SK-N-SH (cell line): ENCODE data around the gene PIP5KL1. TPM values are rescaled to one million over a fixed set of nuclear protein-coding genes. Genes with fewer than 3 reads are reported as not detected.

ENCODE experiments used
- CTCF ChIA-PET: fragments of 300-600, 350-600 bp; formaldehyde crosslinking; extraction: SDS; loops from one replicate; lab custom pipeline; 2021; lab: Yijun Ruan, JAX
- POLR2A ChIA-PET: fragments of 350-600 bp; sonication (Branson Sonifier 250); formaldehyde crosslinking; extraction: SDS; loops from one replicate; lab custom pipeline; 2020; ENCODE audit warnings: antibody characterized with exemption, inconsistent platforms; lab: Yijun Ruan, JAX
- DNase-seq: peaks from one replicate; pipeline ENCODE4 v3.0.0; 2012
- H2AFZ ChIP-seq: fragments of 200-600 bp; sonication (generic); 2 replicates; pipeline ENCODE4 v1.8.1; 2016; ENCODE audit warnings: antibody characterized with exemption, mild to moderate bottlenecking, low read depth
- H3F3A ChIP-seq: fragments of 200-600 bp; sonication (generic); replicated peaks from 2 replicates; pipeline ENCODE3; 2016; ENCODE audit warnings: antibody characterized with exemption, mild to moderate bottlenecking; ENCODE audit not compliant: insufficient read depth
- H3K27ac ChIP-seq, 2 experiments: fragments of 200-500 bp in 1 of 2; fragments of 200-600 bp in 1 of 2; sonication (Bioruptor generic) in 1 of 2; sonication (generic), shearing (Covaris generic) in 1 of 2; 2 replicates each; pipeline versions ENCODE4 v1.5.1 to v1.6.1; 2014 to 2016; ENCODE audit warnings: low read depth in 2 of 2, inconsistent platforms in 1 of 2, low read length in 1 of 2, mild to moderate bottlenecking in 1 of 2, mixed read lengths in 1 of 2
- H3K27me3 ChIP-seq: fragments of 200-600 bp; sonication (generic), shearing (Covaris generic); 2 replicates; pipeline ENCODE4 v1.6.1; 2016; ENCODE audit warnings: mixed run types; ENCODE audit not compliant: insufficient read depth
- H3K36me3 ChIP-seq, 2 experiments: fragments of 200-500 bp in 1 of 2; fragments of 200-600 bp in 1 of 2; sonication (Bioruptor generic) in 1 of 2; sonication (generic) in 1 of 2; replicated peaks in 1 of 2; 2 replicates each; pipeline versions ENCODE3 to v1.5.1; 2014 to 2016; ENCODE audit warnings: low read length in 1 of 2, mild to moderate bottlenecking in 1 of 2; ENCODE audit not compliant: insufficient read depth in 2 of 2, control insufficient read depth in 1 of 2
- H3K4me1 ChIP-seq, 2 experiments: fragments of 200-500 bp in 1 of 2; fragments of 200-600 bp in 1 of 2; sonication (Bioruptor generic) in 1 of 2; sonication (generic), shearing (Covaris generic) in 1 of 2; 2 replicates each; pipeline versions ENCODE4 v1.5.1 to v1.6.1; 2014 to 2016; ENCODE audit warnings: low read depth in 1 of 2, low read length in 1 of 2, mixed run types in 1 of 2; ENCODE audit not compliant: insufficient read depth in 2 of 2, control insufficient read depth in 1 of 2
- H3K4me2 ChIP-seq: fragments of 200-600 bp; sonication (generic), shearing (Covaris generic); 2 replicates; pipeline ENCODE4 v1.6.1; 2017; ENCODE audit warnings: mixed run types
- H3K4me3 ChIP-seq, 2 experiments: fragments of 200-500 bp in 1 of 2; fragments of 200-600 bp in 1 of 2; sonication (Bioruptor generic) in 1 of 2; sonication (generic), shearing (Covaris generic) in 1 of 2; 2 replicates each; pipeline versions ENCODE4 v1.5.1 to v1.8.1; 2014 to 2016; ENCODE audit warnings: low read depth in 2 of 2, inconsistent platforms in 1 of 2, low read length in 1 of 2, mild to moderate bottlenecking in 1 of 2, mixed read lengths in 1 of 2, moderate library complexity in 1 of 2
- H3K79me2 ChIP-seq: fragments of 200-600 bp; sonication (generic); 2 replicates; pipeline ENCODE4 v1.8.1; 2017; ENCODE audit warnings: mild to moderate bottlenecking; ENCODE audit not compliant: insufficient read depth
- H3K9ac ChIP-seq: fragments of 200-600 bp; sonication (generic); 2 replicates; pipeline ENCODE4 v1.6.1; 2017; ENCODE audit warnings: mixed run types
- H3K9me2 ChIP-seq: fragments of 200-600 bp; sonication (generic); 2 replicates; pipeline ENCODE4 v1.6.1; 2017; ENCODE audit warnings: mixed run types
- H3K9me3 ChIP-seq: fragments of 200-600 bp; sonication (generic); 2 replicates; pipeline ENCODE4 v1.6.1; 2017; ENCODE audit warnings: mixed run types, mild to moderate bottlenecking, moderate library complexity
- H4K20me1 ChIP-seq: fragments of 200-600 bp; sonication (generic); 2 replicates; pipeline ENCODE4 v1.6.1; 2017; ENCODE audit warnings: mild to moderate bottlenecking, mixed run types; ENCODE audit not compliant: insufficient read depth
- CHD2 ChIP-seq: fragments of 150-350 bp; IDR thresholded peaks from 2 replicates; pipeline ENCODE4 v1.6.1; 2018; ENCODE audit warnings: low read length; ENCODE audit not compliant: partially characterized antibody
- EP300 ChIP-seq, 2 experiments: IDR thresholded peaks; 2 replicates each; pipeline versions ENCODE4 v1.4.0 to v1.6.1; 2012; ENCODE audit warnings: borderline replicate concordance in 1 of 2, low read depth in 1 of 2, low read length in 1 of 2
- EZH2phosphoT487 ChIP-seq: fragments of 200-600 bp; sonication (generic); IDR thresholded peaks from 2 replicates; pipeline ENCODE4 v1.6.1; 2017; ENCODE audit warnings: low read depth, mixed run types, mild to moderate bottlenecking, antibody characterized with exemption, moderate library complexity, borderline replicate concordance
- FOSL2 ChIP-seq: IDR thresholded peaks from 2 replicates; pipeline ENCODE4 v1.4.0; 2012; ENCODE audit warnings: low read depth, mild to moderate bottlenecking, moderate library complexity, borderline replicate concordance
- JUND ChIP-seq: IDR thresholded peaks from 2 replicates; pipeline ENCODE4 v1.4.0; 2012
- MXI1 ChIP-seq: IDR thresholded peaks from 2 replicates; pipeline ENCODE4 v1.6.1; 2012; ENCODE audit warnings: mild to moderate bottlenecking, low read depth, low read length, improper control_type of control experiment
- NFIC ChIP-seq: IDR thresholded peaks from 2 replicates; pipeline ENCODE4 v1.4.0; 2012; ENCODE audit warnings: borderline replicate concordance
- NRF1 ChIP-seq: IDR thresholded peaks from 2 replicates; pipeline ENCODE4 v1.6.1; 2012; ENCODE audit warnings: low read depth, mild to moderate bottlenecking, low read length
- REST ChIP-seq: IDR thresholded peaks from 2 replicates; pipeline ENCODE4 v1.6.1; 2012; ENCODE audit warnings: mild to moderate bottlenecking, low read depth, low read length, moderate library complexity
- SMC3 ChIP-seq: IDR thresholded peaks from 2 replicates; pipeline ENCODE4 v1.6.1; 2012; ENCODE audit warnings: low read depth, low read length, improper control_type of control experiment
- YY1 ChIP-seq: IDR thresholded peaks from 2 replicates; pipeline ENCODE4 v1.4.0; 2012; ENCODE audit warnings: low read depth, mild to moderate bottlenecking
- ZBTB33 ChIP-seq: IDR thresholded peaks from 2 replicates; pipeline ENCODE4 v1.4.0; 2012; ENCODE audit warnings: low read depth, borderline replicate concordance
- WGBS: methylation state at CpG from one replicate; pipeline ENCODE4 v1.1.6; 2017; ENCODE audit warnings: low lambda C conversion rate; 5-methylcytosine and 5-hydroxymethylcytosine counted together
- polyA plus RNA-seq, 3 experiments: library from polyadenylated mRNA; depleted of rRNA; stranded (reverse); fragments of >200 nt; gene quantifications; 2 replicates each; pipeline ENCODE4 v1.2.3, GENCODE V29; 2012

The PIP5KL1 gene
- polyA plus RNA-seq, 1 of the 3 experiments (the other 2 are of a cell fraction): 4.0 TPM

- no peak overlapping the region for H3K9ac ChIP-seq
- 89% methylated on average over 16 of the region's 20 CpGs for WGBS
- H3K4me1 ChIP-seq: peaks cover 4 to 31% of the 10 kb centered on the region in 2 experiments; a peak in 1 of 4 replicates
- H3K4me2 ChIP-seq: no peak overlapping the region
- peaks cover 0 to 12% of the 10 kb centered on the region in 2 experiments for H3K36me3 ChIP-seq
- H3F3A ChIP-seq: no peaks in the 10 kb centered on the region
- H3K9me2 ChIP-seq: no peaks in the 10 kb centered on the region
- H3K27me3 ChIP-seq: no peaks in the 10 kb centered on the region
- H2AFZ ChIP-seq: no peak overlapping the region
- no peak overlapping the region for H3K27ac ChIP-seq
- peaks cover 7% of the 10 kb centered on the region; the same call in 1 of the 2 replicates for H3K79me2 ChIP-seq
- TF ChIP-seq EZH2phosphoT487 (no peak), FOSL2 (no peak), NFIC (no peak), NRF1 (no peak), YY1 (no peak), JUND (no peak), EP300 (IDR thresholded peaks at IDR 0.05; ENCODE audit: borderline replicate concordance in 1 of 2, low read depth in 1 of 2, low read length in 1 of 2) (no peak), ZBTB33 (no peak), MXI1 (no peak), SMC3 (no peak), CHD2 (no peak), REST (no peak)
- TF ChIP-seq, all 33 proteins: peak for 0
- ChIA-PET CTCF (interaction anchor here (0.7 to 10.6 kb wide), 9 partner anchors 8 to 162 kb away, joined by 3 to 116 read pairs (median 7); partner anchors contain the start of genes CDK9, ENG, FPGS and TOR2A), POLR2A (no interaction called here)
- no peak for DNase-seq
- H4K20me1 ChIP-seq: no peaks in the 10 kb centered on the region
- no peaks in the 10 kb centered on the region for H3K9me3 ChIP-seq
- no peak overlapping the region for H3K4me3 ChIP-seq
These were observed 58.0 kb downstream of the PIP5KL1 start for GRCh38 chr9:127872369-127873222.
